Left lung (tissue), 10 donors: ENCODE measurements around the gene RARA. TPM values are rescaled to one million over a fixed set of nuclear protein-coding genes. Genes with fewer than 3 reads are reported as not detected.

Experiments
- ATAC-seq: fragments of 200-7000 bp; cut with Tn5 transposase; one replicate; pipeline ENCODE4 v1.9.1; 2020; ENCODE audit warnings: moderate library complexity
- DNase-seq, 4 donors: peaks; one replicate each; pipeline ENCODE4 v3.0.0-alpha.2; 2013 to 2020
- H3K27ac ChIP-seq, 2 donors: fragments of 200-600 bp; sonication (generic) in 1 of 2; one replicate each; pipeline versions ENCODE4 v1.5.0 to v1.8.0; 2020 to 2021
- H3K27me3 ChIP-seq, 2 donors: fragments of 200-600 bp; sonication (generic) in 1 of 2; one replicate each; pipeline versions ENCODE4 v1.5.0 to v1.8.0; 2020 to 2021
- H3K36me3 ChIP-seq, 2 donors: fragments of 200-600 bp; sonication (generic) in 1 of 2; one replicate each; pipeline versions ENCODE4 v1.5.0 to v1.8.0; 2020 to 2021
- H3K4me1 ChIP-seq, 2 donors: fragments of 200-600 bp; one replicate each; pipeline ENCODE4 v1.8.0; 2021
- H3K4me3 ChIP-seq, 2 donors: fragments of 200-600 bp; sonication (generic) in 1 of 2; one replicate each; pipeline versions ENCODE4 v1.5.0 to v1.8.0; 2020 to 2021; ENCODE audit warnings: mild to moderate bottlenecking in 1 of 2
- H3K9me3 ChIP-seq, 2 donors: fragments of 200-600 bp; sonication (generic) in 1 of 2; one replicate each; pipeline versions ENCODE4 v1.5.0 to v1.8.0; 2020 to 2021
- intact Hi-C, 2 donors: fragments of 100-400 bp; cut with DNase I; formaldehyde crosslinking; loops; one replicate each; pipeline versions ENCODE4 v1.11.2 to v1.14.2; 2022
- polyA plus RNA-seq, 6 donors: library from polyadenylated mRNA; unstranded; fragments of 120-200 nt; gene quantifications; one replicate each; pipeline ENCODE4 v1.2.1, GENCODE V29; 2013; ENCODE audit not compliant: insufficient read length in 6 of 6
- total RNA-seq, 2 donors: library from RNA; stranded (reverse); fragmentation: NEBNext Ultra II Directional; extraction: Animal tissue kit (Norgen Biotek cat#: 25700); gene quantifications; one replicate each; pipeline ENCODE4 v1.2.1, GENCODE V29; 2021
- TF ChIP-seq, protein P1 (sequence below), 2 donors: fragments of 200-600 bp; sonication (generic) in 1 of 2; IDR thresholded peaks; one replicate each; pipeline versions ENCODE4 v1.5.0 to v1.8.0; 2021; ENCODE audit warnings: antibody characterized with exemption in 2 of 2
- donor health status: DM: no; HTN: yes; CAD: no.
- donor health status: DM: no; HTN: no; CAD: no.

The RARA gene
- total and polyA plus RNA-seq, 8 donors: 45.5 to 62.6 (median 53.1) TPM

DNA sequence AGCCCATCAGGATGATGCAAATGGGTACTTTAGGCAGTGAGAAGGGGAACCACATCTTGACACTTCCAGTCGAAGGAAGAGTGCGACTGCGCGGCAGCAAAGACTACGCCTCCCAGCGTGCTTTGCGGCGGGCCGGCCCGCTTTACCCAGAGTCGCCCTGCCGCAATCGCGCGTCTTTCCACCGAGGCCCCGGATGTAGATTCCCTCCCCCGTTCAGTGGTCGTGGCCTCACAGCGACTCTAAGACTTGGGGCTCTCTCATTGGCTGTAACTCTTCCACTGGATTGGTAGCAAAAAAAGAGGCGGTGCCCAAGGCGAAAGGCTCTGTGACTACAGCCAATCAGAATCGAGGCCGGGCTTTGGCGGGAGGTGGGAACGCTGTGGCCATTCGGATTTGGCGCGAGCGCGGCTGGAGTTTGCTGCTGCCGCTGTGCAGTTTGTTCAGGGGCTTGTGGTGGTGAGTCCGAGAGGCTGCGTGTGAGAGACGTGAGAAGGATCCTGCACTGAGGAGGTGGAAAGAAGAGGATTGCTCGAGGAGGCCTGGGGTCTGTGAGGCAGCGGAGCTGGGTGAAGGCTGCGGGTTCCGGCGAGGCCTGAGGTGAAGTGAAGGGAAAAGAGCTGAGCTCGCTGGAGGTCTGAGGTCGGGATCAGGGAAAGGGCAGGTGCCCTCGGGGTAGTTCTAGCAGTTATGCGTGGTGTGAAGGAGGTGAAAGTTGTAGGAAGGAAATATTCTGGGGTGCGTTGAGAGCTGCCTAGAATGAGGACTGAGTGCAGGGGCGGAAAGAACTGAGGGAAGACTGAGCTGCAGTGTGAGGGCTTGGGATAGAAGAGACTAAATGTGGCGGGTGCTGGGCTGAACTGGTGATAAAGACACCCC lies 21.2 kb upstream of the RARA start, which contains the start of gene CDC6:
Gene CDC6 (plus strand): TSS at position 386 of the 876 bp plus-strand sequence. CDS start 1,542 bp downstream, outside the sequence.
- Histone ChIP-seq H3K27me3 (no peaks in the 10 kb centered on the region), H3K4me1 (peaks cover 9 to 38% of the 10 kb centered on the region in 2 donors), H3K4me3 (peak within 1 kb of the TSS; percentile 54 to 69), H3K27ac (peak within 1 kb of the TSS in 1 of 2 donors; percentile 18), H3K36me3 (peaks cover 0 to 12% of the 10 kb centered on the region in 2 donors), H3K9me3 (no peaks in the 10 kb centered on the region)
- intact Hi-C loops: loop anchor here in 1 of 2 donors (5.0 kb wide), 1 partner anchor 80 kb away; no protein-coding TSS in a partner anchor
- ATAC-seq (peak; percentile 93), DNase-seq (peak; percentile 97 to 99 (median 98))
- TF ChIP-seq, protein P1, sequence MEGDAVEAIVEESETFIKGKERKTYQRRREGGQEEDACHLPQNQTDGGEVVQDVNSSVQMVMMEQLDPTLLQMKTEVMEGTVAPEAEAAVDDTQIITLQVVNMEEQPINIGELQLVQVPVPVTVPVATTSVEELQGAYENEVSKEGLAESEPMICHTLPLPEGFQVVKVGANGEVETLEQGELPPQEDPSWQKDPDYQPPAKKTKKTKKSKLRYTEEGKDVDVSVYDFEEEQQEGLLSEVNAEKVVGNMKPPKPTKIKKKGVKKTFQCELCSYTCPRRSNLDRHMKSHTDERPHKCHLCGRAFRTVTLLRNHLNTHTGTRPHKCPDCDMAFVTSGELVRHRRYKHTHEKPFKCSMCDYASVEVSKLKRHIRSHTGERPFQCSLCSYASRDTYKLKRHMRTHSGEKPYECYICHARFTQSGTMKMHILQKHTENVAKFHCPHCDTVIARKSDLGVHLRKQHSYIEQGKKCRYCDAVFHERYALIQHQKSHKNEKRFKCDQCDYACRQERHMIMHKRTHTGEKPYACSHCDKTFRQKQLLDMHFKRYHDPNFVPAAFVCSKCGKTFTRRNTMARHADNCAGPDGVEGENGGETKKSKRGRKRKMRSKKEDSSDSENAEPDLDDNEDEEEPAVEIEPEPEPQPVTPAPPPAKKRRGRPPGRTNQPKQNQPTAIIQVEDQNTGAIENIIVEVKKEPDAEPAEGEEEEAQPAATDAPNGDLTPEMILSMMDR (IDR thresholded peaks at IDR 0.05): no peak

DNA sequence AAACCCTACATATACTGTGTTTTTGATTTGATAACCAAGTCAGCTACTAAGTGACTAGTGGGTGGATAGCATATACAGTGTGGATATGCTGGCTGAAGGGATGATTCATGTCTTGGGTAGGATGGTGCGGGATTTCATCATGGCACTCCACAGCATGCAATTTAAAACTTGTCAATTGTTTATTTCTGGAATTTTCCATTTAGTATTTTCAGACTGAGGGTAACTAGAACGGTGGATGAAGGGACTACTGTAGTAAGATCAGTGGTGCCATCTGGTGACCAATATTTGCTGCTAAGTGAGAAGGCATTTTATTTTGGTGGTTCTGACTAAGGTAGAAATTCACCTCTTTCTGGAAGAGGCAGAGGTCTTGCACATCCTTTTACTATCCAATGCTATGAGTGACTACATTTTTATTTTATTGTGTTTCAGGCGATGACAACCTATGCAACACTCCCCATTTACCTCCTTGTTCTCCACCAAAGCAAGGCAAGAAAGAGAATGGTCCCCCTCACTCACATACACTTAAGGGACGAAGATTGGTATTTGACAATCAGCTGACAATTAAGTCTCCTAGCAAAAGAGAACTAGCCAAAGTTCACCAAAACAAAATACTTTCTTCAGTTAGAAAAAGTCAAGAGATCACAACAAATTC lies 18.2 kb upstream of the RARA start:
- peaks cover 0 to 28% of the 10 kb centered on the region in 2 donors for H3K36me3 ChIP-seq
- H3K27me3 ChIP-seq: no peaks in the 10 kb centered on the region
- peaks cover 0 to 19% of the 10 kb centered on the region in 2 donors for H3K4me1 ChIP-seq
- no peaks in the 10 kb centered on the region for H3K9me3 ChIP-seq
- no peak overlapping the region for H3K4me3 ChIP-seq
- intact Hi-C loops: no loop called here
- TF ChIP-seq, protein P1 (IDR thresholded peaks at IDR 0.05): peak; percentile 20 to 49
- H3K27ac ChIP-seq: no peak overlapping the region
- DNase-seq: no peak
- ATAC-seq: peak; percentile 26

DNA sequence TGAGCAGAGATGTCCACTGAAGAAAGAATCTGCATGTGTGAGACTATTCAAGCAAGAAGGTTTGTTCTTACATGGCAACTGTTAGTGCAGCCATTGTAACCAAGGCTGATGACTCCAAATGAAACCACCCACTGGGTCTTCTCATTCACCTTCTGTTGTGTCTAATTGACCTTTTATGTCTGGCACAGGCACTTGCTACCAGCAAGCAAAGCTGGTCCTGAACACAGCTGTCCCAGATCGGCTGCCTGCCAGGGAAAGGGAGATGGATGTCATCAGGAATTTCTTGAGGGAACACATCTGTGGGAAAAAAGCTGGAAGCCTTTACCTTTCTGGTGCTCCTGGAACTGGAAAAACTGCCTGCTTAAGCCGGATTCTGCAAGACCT lies 17.7 kb upstream of the RARA start:
- H3K4me3 ChIP-seq: no peak overlapping the region
- intact Hi-C loops: no loop called here
- no peak overlapping the region for H3K27ac ChIP-seq
- H3K27me3 ChIP-seq: no peaks in the 10 kb centered on the region
- TF ChIP-seq, protein P1 (IDR thresholded peaks at IDR 0.05): no peak
- H3K9me3 ChIP-seq: no peaks in the 10 kb centered on the region
- H3K4me1 ChIP-seq: peaks cover 0 to 19% of the 10 kb centered on the region in 2 donors
- peaks cover 0 to 31% of the 10 kb centered on the region in 2 donors for H3K36me3 ChIP-seq
- ATAC-seq (no peak), DNase-seq (no peak)

DNA sequence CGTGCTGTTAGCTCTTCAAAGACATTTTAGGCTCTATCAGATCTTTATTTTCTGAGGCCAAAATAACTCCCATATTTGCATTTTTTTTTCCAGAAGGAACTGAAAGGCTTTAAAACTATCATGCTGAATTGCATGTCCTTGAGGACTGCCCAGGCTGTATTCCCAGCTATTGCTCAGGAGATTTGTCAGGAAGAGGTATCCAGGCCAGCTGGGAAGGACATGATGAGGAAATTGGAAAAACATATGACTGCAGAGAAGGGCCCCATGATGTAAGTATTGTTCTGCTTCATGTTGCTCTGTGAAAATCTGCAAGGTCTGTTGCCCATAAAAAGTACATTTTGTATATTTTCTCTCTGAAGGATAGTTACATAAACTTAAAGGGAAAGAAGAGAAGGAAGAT lies 15.6 kb upstream of the RARA start:
- TF ChIP-seq, protein P1 (IDR thresholded peaks at IDR 0.05): no peak
- no peak for ATAC-seq
- Histone ChIP-seq H3K27me3 (no peaks in the 10 kb centered on the region), H3K4me3 (no peak overlapping the region), H3K9me3 (no peaks in the 10 kb centered on the region), H3K4me1 (peaks cover 0 to 8% of the 10 kb centered on the region in 2 donors), H3K36me3 (peaks cover 0 to 31% of the 10 kb centered on the region in 2 donors), H3K27ac (no peak overlapping the region)
- intact Hi-C loops: no loop called here
- no peak for DNase-seq
